ENCODE measurements around the gene EP400.
"Not testable (repeated sequence)": the region's sequence is repeated elsewhere in the genome, so short reads cannot be mapped to it uniquely, and the experiment has no call there.

DNA sequence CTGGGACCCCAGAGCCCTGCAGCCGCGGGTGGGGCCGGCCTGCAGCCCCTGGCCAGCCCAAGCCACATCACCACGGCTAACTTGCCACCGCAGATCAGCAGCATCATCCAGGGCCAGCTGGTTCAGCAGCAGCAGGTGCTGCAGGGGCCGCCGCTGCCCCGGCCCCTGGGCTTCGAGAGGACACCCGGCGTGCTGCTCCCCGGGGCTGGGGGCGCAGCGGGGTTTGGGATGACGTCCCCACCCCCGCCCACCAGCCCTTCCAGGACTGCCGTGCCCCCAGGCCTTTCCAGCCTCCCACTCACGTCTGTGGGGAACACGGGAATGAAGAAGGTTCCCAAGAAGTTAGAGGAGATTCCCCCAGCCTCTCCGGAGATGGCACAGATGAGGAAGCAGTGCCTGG lies 11.6 kb downstream of the EP400 start:
- not testable (repeated sequence) for TF ChIP-seq PHB (CRISPR knock-in tag; IDR thresholded peaks at IDR 0.05); POLR2AphosphoS5 (IDR thresholded peaks at IDR 0.05; ENCODE audit: control insufficient read depth, insufficient read depth, low read depth, low read length); ELF1 (tag; IDR thresholded peaks at IDR 0.05); ZFP30 (CRISPR knock-in tag; IDR thresholded peaks at IDR 0.05; ENCODE audit: borderline replicate concordance); SP2 (IDR thresholded peaks at IDR 0.05; ENCODE audit: extremely low read depth, low read depth, low read length, poor library complexity, severe bottlenecking); NFYB (IDR thresholded peaks at IDR 0.05; ENCODE audit: extremely low read depth, insufficient read length); DLX4 (CRISPR knock-in tag; IDR thresholded peaks at IDR 0.05); RAD21 (CRISPR knock-in tag; conservative IDR thresholded peaks at IDR 0.05 in 1 of 2, IDR thresholded peaks at IDR 0.05 in 1 of 2); ZNF384 (IDR thresholded peaks at IDR 0.05; ENCODE audit: low read depth, low read length); CTCF (IDR thresholded peaks at IDR 0.05 in 2 of 3, conservative IDR thresholded peaks at IDR 0.05 in 1 of 3; ENCODE audit: insufficient read depth in 2 of 3, low read depth in 1 of 3, low read length in 3 of 3)
